A549 treated with GW870086 at 1 μM for 4 hours (cell line): ENCODE data around the gene DHRS2. TPM values are rescaled to one million over a fixed set of nuclear protein-coding genes. Genes with fewer than 3 reads are reported as not detected.

ENCODE experiments used
- total RNA-seq: library from RNA; stranded (reverse); fragments of 200-300 nt; extraction: Qiagen RNA extraction; gene quantifications from 5 replicates; pipeline ENCODE4 v1.2.3, GENCODE V29; 2022; ENCODE audit warnings: low read depth

The DHRS2 gene
- 4.8 to 9.2 TPM (median 6.1 TPM) in 5 replicates for total RNA-seq

GRCh38 chr14:23636317-23637211 is at the start of gene DHRS2:
Gene DHRS2 (plus strand): TSS chr14:23636364. CDS start chr14:23638865, 2,501 bp downstream.

Other genes starting within 250 kb of the DHRS2 start
- 0.02 to 0.03 TPM in 2 of 5 replicates, not detected in the others for gene MYH6, start 228.1 kb upstream of the DHRS2 start, total RNA-seq
- not detected in 5 replicates for gene MYH7, start 200.7 kb upstream of the DHRS2 start, total RNA-seq
- gene NGDN, start 166.7 kb upstream of the DHRS2 start, total RNA-seq, result 61.1 to 68.9 TPM (median 63.1 TPM) in 5 replicates
- gene ZFHX2, start 84.6 kb upstream of the DHRS2 start, total RNA-seq, result 0.63 to 1.4 TPM (median 0.75 TPM) in 5 replicates
- gene THTPA, start 80.1 kb upstream of the DHRS2 start, total RNA-seq, result 11.1 to 13.5 TPM (median 11.7 TPM) in 5 replicates
- 35.3 to 56.4 TPM (median 46.8 TPM) in 5 replicates for gene AP1G2, start 68.6 kb upstream of the DHRS2 start, total RNA-seq
- gene JPH4, start 57.6 kb upstream of the DHRS2 start, total RNA-seq, result 0.03 to 0.10 TPM (median 0.07 TPM) in 3 of 5 replicates, not detected in the others